Left lobe of liver (tissue), 2 donors: ENCODE measurements around the gene SHH. TPM values are rescaled to one million over a fixed set of nuclear protein-coding genes. Genes with fewer than 3 reads are reported as not detected.

Experiments used
- ATAC-seq: fragments of 200-7000 bp; cut with Tn5 transposase; one replicate; pipeline ENCODE4 v1.9.1; 2020; ENCODE audit warnings: mild to moderate bottlenecking, moderate library complexity
- DNase-seq: peaks from one replicate; pipeline ENCODE4 v3.0.0-alpha.2; 2020; ENCODE audit warnings: low spot score
- total RNA-seq: library from RNA; stranded (reverse); gene quantifications from one replicate; pipeline ENCODE4 v1.2.1, GENCODE V29; 2021
- donor health status: DM: no; HTN: no; CAD: no; lungs with moderate emphysema.
- donor health status: DM: no; HTN: yes; CAD: no.

SHH gene
- total RNA-seq, 1 donor from 2014 or later = 17.1 TPM

DNA sequence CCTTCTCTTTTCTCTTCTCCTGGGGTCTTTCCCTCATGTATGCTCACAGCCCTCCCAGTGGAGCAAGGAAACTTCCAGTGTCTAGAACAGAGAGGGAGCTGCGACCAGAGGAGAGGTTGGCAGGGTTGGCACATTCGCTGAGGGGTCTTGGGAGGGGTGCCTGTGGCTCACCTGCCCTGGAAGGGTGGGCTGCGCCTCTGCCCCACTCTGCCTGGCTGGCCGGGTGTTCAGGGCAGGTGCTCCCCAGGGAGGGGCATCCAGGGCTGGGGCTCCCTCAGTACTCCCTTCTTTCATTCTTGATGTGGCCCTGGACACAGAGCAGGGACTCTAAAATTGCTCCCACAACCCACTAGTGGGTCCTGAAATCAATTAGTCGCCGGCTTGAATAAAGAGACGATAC, 16.9 kb downstream of the SHH start:
- DNase-seq (no peak), ATAC-seq (no peak)

DNA sequence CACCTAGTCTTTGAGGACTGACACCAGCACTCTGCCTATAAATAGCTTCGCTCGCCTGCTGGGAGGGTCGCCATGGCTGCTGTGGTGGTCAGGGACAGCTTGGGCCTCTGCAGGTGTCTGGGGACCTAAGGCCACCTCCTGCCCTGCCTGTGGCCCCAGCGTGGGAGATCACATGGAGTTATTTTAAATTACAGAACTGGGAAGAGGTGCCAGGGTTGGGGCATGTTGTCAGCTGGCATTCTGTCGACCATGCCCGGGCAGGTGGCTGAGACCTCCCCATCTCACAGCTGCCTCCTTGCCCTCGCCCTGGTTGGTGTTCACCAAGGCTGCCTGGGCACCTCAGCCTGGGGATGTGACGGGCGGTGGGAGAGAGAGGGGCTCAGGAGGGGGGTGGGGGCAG, 18.1 kb downstream of the SHH start:
- DNase-seq (no peak), ATAC-seq (no peak)

DNA sequence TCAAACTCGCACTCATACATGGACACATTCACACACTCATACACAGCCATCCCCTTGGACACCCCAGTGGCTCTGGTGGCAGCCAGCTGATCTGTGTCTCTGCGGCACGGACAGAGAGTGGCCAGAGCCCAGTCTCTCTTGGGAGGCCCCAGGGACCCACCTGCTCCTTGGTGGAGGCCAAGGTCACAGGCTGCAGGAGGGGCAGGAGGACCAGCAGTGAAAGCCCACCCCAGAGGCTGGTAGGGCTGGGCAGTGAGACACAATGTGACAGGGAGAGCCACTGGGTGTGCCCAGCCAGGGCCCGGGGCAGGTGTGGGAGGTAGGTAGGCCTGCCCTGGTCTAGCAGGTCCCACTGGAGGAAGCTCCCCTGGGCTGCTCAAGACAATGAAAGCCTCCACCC, 18.5 kb downstream of the SHH start:
- no peak for DNase-seq
- no peak for ATAC-seq

DNA sequence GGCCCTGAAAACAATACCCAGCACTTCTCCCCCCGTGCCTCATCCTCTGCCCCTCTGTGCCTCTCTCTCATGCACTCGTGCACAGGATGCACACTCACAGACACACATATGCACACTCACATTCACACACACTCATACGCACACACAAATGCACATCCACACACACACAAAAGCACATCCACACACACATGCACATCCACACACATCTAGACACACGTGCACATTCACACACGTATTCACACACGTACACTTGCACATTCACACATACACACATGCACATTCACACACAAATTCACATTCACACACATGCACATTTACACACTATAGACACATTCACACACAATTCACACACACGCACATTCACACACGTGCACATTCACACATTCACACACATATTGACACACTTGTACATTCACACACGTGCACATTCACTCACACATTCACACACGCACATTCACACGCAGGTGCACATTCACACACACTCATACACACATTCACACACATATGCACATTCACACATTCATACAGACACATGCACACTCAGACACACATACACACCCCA, 19.2 kb downstream of the SHH start:
- ATAC-seq = no peak

DNA sequence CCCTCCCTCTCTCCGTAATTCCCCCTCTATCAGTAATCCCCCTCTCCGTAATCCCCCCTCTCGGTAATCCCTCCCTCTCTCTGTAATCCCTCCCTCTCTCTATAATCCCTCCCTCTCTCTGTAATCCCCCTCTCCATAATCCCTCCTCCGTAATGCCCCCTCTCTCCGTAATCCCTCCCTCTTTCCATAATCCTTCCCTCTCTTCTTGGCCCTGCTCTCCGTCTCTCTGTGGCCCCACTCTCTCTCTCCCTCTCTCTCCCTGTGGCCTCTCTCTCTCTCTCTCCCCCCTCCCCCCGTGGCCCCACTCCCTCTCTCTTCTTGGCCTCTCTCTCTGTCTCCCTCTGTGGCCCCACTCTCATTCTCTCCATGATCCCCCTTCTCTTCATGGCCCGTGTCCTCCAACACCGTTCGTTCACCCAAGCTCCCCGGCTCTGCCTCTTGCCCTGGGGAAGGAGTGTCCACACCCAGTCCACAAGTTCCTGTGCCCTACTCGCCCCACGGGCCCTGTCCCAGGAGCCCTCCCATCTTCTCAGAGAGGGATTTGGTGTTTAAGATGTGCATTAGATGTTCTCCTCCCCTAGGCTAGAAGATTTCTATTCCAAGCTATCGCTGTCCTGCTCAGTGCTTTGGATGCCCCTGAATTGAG, 19.8 kb downstream of the SHH start:
- no peak for DNase-seq
- no peak for ATAC-seq

More for the DNA sequence above, 19.2 kb downstream of the SHH start:
- no peak for DNase-seq

DNA sequence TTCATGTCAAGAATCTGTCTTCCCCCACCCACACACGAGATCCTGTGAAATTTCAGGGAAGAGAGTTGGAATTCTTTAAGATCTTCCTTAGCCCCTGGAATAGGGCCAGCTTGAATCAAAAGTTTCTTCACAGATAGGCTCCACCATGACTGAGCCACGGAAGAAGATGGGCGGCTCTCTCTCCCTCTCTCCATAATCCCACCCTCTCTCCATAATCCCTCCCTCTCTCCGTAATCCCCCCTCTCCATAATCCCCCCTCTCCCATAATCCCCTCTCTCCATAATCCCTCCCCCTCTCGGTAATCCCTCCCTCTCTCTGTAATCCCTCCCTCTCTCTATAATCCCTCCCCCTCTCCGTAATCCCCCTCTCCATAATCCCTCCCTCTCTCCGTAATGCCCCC, 20.4 kb downstream of the SHH start:
- DNase-seq (no peak), ATAC-seq (no peak)

DNA sequence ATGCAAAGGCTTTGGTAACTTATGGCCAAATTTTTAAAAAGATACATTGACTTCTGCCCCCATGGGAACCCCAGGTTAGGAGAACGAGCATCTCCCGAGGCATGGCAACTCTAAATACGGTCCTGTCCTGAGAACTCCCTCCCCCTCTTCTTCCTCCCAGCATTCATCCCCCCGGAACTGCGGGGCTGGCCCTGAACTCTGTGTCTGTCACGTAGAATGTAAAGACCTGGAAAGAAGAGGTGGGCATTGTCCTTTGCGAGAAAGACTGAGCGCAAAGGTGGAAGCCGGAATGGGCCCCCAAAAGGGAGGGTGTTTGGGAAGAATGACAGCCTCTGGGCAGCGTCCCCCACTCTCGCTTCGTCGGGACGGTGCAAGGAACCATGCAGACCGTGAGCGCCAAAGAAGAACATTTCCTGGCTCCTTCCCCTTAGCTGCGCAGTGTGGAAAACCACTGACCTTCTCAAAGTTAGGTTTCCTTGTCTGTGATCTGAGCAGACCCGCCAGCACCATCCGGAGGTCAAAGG, 21.0 kb downstream of the SHH start:
- no peak for DNase-seq
- no peak for ATAC-seq

DNA sequence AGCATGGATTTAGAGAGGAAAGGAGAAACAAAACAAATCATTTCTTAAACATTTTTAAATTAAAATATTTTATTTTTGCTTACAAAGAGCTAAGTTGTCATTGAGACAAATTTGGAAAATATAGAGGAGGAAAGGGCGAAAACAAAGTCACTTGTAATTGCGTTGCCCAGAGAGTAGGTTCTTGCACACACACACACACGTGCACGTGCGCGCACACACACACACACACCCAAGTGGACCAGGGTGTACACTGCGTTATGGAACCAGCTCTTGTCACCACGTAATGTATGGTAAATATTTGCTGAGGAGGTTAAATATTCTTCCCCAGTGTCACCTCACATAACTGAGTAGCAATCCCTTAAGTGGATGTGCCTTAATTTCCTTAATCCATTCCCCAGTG, 21.6 kb downstream of the SHH start:
- DNase-seq (no peak), ATAC-seq (no peak)

DNA sequence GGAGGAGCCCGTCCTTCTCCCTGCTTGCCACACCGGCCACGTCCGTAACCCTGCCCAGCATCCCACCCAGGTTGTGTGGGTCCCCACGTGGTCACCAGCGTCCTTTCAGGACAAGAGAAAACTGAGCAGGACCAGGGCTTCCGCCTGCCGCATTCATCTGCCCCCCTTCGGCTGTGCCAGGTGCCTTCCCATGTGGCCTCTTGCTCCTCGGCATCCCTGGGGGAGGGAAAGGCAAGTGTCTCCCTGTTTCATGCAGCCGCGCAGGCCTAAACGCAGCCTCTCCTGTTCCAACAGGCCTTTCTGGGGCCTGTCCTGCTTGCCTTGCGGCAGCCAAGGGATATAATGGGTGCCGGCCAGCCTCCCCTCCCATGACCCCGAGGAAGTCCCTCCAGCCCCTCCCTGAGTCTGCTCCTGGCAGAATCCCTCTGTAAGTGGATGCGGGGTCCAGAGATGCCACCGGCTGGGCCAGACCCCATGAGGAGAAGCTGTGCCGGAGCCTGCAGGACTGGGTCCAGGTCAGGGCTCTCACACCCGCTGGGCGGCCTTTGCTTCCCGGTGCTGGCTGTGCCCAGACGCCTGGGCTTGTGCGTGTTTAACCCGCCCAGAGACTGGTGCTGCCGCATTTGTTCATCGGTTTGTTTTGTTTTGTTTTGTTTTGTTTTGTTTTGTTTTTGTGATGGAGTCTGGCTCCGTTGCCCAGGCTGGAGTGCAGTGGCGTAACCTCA, 23.1 kb downstream of the SHH start:
- no peak for ATAC-seq
- DNase-seq = no peak

DNA sequence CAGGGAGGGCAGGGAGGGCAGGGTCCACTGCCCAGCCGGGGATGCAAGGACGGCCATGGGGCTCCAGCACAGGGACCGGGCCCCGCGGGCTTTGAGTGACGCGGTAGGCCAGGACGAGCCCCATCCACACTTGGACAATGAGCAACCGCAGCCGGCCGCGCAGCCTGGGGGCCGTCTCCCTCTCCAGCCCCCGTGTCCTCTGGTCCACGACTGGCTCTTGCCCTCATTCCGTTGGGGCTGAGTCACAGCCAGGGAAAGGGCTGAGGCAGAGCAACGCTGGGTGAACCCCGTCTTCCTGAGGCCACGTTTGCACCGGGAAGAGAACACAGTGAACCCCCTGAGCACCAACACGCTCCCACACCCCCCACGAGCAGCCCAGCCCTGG, 23.7 kb downstream of the SHH start:
- DNase-seq = no peak
- no peak for ATAC-seq

DNA sequence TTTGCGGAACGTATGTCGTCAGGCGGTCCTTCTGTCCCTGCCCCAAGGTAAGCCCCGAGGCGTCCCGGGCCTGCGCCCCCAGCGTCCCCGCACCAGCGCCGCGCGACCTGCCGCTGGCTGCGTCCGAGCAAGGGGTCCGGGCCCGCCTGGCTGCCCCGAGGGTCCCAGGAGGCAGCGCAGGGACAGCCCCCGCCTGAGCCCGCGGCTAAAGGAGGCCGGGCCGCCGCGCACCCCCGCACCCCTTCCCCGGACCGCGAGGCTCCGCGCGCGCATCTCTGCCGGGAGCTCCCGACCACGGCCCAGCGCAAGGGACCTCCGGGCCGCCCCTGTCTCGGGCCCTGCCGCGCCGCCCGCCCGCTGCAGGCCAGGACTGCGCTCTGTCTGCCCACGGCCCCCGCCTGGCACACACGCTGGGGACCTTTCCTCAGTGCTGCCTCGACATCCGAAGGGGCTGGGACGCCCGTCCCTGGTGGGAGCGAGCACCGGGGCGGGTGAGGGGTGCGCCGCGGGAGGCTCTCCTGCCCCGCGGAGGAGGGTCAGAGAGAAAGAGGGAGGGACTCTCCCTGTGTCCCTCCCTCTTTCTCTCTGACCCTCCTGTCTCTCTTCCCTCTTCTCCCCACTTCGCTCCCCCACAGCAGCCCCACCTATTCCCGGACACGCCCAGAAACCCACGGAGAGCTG, 25.0 kb downstream of the SHH start:
- ATAC-seq (peak; percentile 57), DNase-seq (no peak)

DNA sequence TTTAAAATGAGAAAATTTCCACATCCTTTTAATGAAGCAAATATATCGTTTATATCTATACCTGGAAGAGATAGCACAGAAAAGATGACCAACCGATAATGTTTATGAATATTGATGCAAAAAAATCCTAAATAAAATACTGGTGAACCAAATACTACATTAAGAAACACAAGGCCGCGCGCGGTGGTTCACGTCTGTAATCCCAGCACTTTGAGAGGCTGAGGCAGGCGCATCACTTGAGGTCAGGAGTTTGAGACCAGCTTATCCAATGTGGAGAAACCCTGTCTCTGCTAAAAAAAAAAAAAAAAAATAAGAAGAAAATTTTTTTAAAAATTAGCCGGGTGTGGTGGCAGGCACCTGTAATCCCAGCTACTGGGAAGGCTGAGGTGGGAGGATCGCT, 25.8 kb downstream of the SHH start:
- no peak for ATAC-seq
- DNase-seq = no peak

DNA sequence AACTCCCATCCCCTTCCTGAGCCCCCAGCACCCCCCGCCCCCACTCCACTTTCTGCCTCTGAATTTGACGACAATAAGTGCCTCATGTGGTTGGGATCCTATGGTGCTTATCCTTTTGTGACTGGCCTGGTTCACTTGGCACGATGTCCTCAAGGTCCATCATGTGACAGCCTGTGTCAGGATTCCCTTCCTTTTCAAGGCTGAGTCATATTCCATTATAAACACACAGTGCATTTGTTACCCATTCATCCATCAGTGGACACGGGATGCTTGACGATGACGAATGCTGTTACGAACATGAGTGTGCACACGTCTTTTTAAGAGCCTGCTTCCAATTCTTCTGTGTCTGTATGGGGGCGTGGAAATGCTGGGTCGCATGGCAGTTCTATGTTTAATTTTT, 26.7 kb downstream of the SHH start:
- no peak for ATAC-seq

DNA sequence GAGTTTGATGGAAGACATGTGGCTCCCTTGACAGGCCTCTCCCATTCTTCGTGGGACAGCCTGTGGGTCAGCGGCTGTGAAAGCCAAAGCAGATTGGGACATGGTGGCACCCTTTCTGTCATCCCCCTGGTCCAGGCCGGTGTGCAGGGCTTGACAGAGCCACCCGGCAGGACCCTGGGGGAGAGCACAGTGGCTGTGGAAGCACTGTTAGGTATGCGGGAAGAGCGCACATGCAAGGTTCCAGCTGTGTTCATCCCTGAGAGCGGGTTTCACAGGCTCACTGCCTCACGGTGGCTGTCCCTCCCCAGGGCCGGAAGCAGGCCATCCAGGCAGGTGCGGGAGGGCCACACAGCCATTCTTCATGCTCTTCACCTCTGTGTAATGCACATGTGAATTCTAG, 29.8 kb downstream of the SHH start:
- no peak for DNase-seq
- ATAC-seq = no peak

More for the DNA sequence above, 26.7 kb downstream of the SHH start:
- DNase-seq = no peak

DNA sequence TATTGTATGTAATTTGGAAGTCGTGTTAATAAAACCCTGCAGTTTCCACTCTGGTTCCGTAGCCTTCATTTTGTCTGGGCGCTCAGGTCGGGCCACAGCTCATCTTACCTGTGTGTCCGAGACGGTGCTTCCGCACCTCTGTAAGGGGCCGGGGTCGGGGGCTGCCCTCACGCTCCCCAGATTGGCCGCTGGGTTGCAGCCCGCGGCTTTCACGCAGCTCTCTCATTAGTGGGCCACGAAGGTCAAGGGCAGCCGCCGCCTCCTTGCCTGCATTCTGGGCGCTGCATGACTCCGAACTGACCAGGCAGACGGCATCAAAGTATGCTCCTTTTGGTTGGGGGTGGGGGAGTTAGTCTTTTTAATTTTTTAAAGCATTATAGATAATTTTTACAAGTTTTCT, 30.8 kb downstream of the SHH start:
- ATAC-seq = no peak
- no peak for DNase-seq

DNA sequence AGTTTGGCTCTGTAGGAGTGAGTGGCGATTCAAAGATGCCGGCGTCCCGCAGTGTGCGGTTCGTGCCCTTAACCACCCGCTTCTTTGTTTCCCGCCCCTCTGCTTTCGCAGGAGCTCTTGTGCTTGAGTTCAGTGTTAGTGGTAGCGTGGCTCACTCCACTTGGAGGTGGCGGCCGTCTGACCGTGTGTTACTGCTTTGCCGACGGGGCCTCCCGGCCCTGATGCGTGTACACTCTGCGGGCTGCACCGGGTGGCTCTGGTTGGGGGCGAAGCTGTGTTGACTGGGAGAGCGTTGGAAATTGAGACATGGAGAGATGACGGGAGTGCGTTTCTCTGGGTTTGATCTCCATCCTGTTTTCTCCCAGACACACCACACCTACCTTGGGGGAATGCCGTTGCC, 31.4 kb downstream of the SHH start:
- DNase-seq = no peak
- no peak for ATAC-seq

DNA sequence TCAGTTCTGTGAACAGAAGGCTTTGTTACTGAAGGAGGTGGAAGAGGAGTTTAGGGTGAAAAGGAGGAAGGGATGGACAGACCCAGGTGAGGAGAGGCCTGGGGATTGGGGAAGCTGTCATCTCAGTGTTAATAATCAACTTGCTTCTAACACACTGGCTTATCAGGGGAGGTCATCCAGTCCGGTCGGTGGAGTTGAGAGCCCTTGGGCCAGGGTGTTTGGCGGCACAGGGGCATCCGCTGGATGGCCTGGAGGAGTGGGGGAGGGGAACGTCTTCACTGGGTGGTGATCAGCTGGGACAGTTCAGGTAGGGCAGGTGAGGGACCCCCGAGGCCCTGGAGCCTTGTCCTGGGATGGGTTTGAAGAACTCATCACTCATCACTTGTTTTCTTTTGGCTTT, 33.9 kb downstream of the SHH start:
- ATAC-seq = peak; percentile 61
- no peak for DNase-seq

DNA sequence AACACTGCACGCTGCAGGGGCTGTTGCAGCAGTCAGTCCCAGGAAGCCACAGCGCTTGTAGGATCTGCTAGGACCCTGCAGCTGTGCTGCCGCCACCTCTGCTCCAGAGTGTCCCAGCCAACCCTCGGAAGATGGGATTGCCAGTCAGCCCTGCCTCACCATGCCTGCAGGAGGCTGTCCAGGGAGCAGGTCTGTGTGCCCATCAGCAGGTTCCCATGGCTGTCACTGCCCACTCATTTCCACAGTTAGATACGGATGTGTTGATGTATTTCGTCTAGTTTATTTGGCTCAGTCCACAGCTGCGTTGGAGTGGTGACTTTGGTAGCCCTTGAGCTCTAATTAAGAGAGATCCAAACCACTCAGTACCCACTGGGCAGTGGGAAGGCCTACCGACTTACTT, 35.7 kb downstream of the SHH start:
- DNase-seq (no peak), ATAC-seq (no peak)

DNA sequence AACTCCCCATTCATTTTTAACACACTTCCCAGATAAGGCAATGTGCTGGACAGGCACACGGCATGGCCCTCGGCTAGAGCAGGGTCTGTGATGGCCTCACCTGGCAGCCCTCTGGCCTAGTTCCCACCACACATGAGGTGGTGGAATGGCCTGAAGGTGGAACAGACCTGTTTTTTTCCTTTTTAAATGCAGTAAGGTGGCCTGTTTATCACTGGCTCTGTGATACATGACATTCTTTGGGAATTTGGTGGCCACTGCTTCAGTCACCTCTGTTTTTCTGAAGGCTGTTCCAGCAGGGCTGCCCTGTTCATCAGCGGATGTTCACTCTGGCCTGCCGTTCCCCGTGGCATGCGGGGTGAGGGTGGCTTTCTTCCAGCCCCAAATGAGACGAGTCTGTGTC, 36.6 kb downstream of the SHH start:
- no peak for ATAC-seq
- no peak for DNase-seq

DNA sequence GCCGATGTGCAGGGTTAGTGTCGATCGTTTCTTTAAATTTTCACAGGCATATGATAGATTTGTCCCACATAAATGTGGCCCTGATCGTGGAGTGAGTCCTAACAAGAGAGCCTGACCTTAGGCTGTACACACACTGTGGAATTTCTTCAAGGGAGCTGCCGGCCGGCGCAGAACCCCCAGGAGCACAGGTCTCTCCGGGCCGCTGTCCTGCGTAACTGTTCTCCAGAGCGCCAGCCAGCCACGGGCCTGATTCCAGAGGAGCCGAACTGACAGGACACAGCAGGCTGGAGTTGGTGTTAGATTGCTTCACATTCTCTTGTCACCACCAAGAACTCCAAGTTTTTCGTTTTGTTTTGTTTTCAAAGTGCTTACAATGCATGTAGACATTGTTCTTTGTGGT, 37.3 kb downstream of the SHH start:
- DNase-seq (no peak), ATAC-seq (no peak)

DNA sequence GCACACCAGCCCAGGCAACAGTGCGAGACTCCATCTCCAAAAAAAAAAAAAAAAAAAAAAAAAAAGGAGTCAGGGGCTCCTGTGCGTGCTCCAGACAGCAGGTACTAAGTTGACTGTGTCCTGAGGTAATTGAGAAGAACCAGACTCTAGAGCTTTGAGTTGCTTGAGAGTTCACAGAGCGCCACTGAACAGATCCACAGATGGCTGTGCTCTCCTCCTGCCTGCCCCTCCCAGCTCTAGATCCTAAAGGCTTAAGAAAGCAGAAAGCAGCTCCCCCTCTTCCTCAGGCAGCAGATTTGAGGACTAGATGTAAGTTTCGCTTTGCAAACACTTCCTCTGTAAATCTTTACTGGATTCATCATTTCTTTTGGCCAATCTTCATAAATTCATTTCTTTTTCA, 38.7 kb downstream of the SHH start:
- no peak for DNase-seq
- no peak for ATAC-seq

DNA sequence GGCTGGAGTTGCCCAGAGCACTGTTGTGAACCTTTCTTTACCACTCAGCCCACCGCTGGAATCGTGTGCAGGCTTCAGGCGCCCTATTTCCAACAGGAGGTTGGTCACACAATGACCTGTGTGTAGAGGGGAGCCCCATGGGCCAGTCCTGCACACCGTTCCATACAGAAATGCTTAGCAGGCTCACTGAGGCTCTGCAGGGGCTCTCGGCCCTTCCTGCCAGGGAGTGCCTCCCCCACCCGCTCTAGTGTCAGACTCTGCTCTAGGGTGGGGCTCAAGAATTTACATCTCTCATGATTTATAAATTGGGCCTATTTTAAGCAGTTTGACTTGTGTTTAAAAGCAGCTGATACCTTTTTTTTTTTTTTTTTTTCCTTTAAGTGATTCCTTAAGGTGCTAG, 42.0 kb downstream of the SHH start:
- no peak for DNase-seq
- no peak for ATAC-seq
